Stimulated activated CD8-positive, alpha-beta memory T cell treated with anti-CD3 and anti-CD28 coated beads, Interleukin-4, amount 100 ng/mL, for 1 hour (primary cell): ENCODE data around the gene CTNNA2.

Experiments
- DNase-seq, 2 donors: peaks; one replicate each; pipeline ENCODE4 v3.0.0-alpha.2; 2020; ENCODE audit warnings: low read depth in 2 of 2, low spot score in 1 of 2

Gene CTNNA2

GRCh38 chr2:80303909-80304837 lies 791.3 kb downstream of the CTNNA2 start, which contains the start of gene LRRTM1:
TSS of gene LRRTM1 (minus strand) at chr2:80304752. CDS start at chr2:80303819, 933 bp downstream.
- no peak for DNase-seq

GRCh38 chr2:80311304-80311703 lies 798.5 kb downstream of the CTNNA2 start:
- no peak for DNase-seq

GRCh38 chr2:80312282-80312839 lies 799.5 kb downstream of the CTNNA2 start:
- DNase-seq, result no peak

- DNase-seq, result no peak
These were observed 809.6 kb downstream of the CTNNA2 start for GRCh38 chr2:80322311-80322920.

GRCh38 chr2:80322958-80323357 lies 810.1 kb downstream of the CTNNA2 start:
- no peak for DNase-seq

GRCh38 chr2:80323610-80324009 lies 810.8 kb downstream of the CTNNA2 start:
- DNase-seq, result no peak

GRCh38 chr2:80324525-80324924 lies 811.7 kb downstream of the CTNNA2 start:
- DNase-seq, result no peak

GRCh38 chr2:80326214-80326613 lies 813.4 kb downstream of the CTNNA2 start:
- DNase-seq, result no peak

GRCh38 chr2:80326861-80327260 lies 814.0 kb downstream of the CTNNA2 start:
- DNase-seq, result no peak

- DNase-seq, result no peak
These were observed 815.3 kb downstream of the CTNNA2 start for GRCh38 chr2:80328159-80328571.

GRCh38 chr2:80329491-80329890 lies 816.6 kb downstream of the CTNNA2 start:
- no peak for DNase-seq

GRCh38 chr2:80330527-80331450 lies 817.9 kb downstream of the CTNNA2 start:
- no peak for DNase-seq

GRCh38 chr2:80333886-80334285 lies 821.0 kb downstream of the CTNNA2 start:
- no peak for DNase-seq

- no peak for DNase-seq
These were observed 822.6 kb downstream of the CTNNA2 start for GRCh38 chr2:80335411-80335810.

- no peak for DNase-seq
These were observed 825.9 kb downstream of the CTNNA2 start for GRCh38 chr2:80338794-80339193.

- no peak for DNase-seq
These were observed 827.2 kb downstream of the CTNNA2 start for GRCh38 chr2:80340022-80340421.

GRCh38 chr2:80348078-80348477 lies 835.2 kb downstream of the CTNNA2 start:
- no peak for DNase-seq

GRCh38 chr2:80348953-80349352 lies 836.1 kb downstream of the CTNNA2 start:
- no peak for DNase-seq

GRCh38 chr2:80351231-80351630 lies 838.4 kb downstream of the CTNNA2 start:
- no peak for DNase-seq

GRCh38 chr2:80354858-80355257 lies 842.0 kb downstream of the CTNNA2 start:
- no peak for DNase-seq

GRCh38 chr2:80361904-80362303 lies 849.1 kb downstream of the CTNNA2 start:
- no peak for DNase-seq
